H9 (cell line): ENCODE measurements around the gene NADSYN1. TPM values are rescaled to one million over a fixed set of nuclear protein-coding genes. Genes with fewer than 3 reads are reported as not detected.

Experiments
- DNase-seq: peaks from one replicate; pipeline ENCODE4 v3.0.0-alpha.2; 2017
- H2AFZ ChIP-seq: one replicate; pipeline ENCODE4 v1.6.1; 2013; ENCODE audit warnings: mild to moderate bottlenecking, low read length, control low read depth, moderate library complexity
- H2AK5ac ChIP-seq: 2 replicates; pipeline ENCODE4 v1.6.1; 2013; ENCODE audit warnings: low read length, control low read depth, mixed read lengths; ENCODE audit not compliant: insufficient read length
- H2BK120ac ChIP-seq: one replicate; pipeline ENCODE4 v1.6.1; 2013; ENCODE audit warnings: low read depth, mild to moderate bottlenecking, low read length, control low read depth, inconsistent platforms; ENCODE audit not compliant: poor library complexity, severe bottlenecking
- H2BK12ac ChIP-seq: 2 replicates; pipeline ENCODE4 v1.6.1; 2013; ENCODE audit warnings: low read length, control low read depth, mixed read lengths, low read depth; ENCODE audit not compliant: insufficient read length
- H2BK15ac ChIP-seq: 2 replicates; pipeline ENCODE4 v1.6.1; 2013; ENCODE audit warnings: low read depth, low read length, control low read depth
- H2BK20ac ChIP-seq: one replicate; pipeline ENCODE4 v1.6.1; 2013; ENCODE audit warnings: low read depth, mild to moderate bottlenecking, low read length, control low read depth, inconsistent platforms; ENCODE audit not compliant: poor library complexity, severe bottlenecking
- H2BK5ac ChIP-seq: 2 replicates; pipeline ENCODE4 v1.6.1; 2013; ENCODE audit warnings: low read length, control low read depth, mixed read lengths; ENCODE audit not compliant: insufficient read length
- H3K14ac ChIP-seq: 2 replicates; pipeline ENCODE4 v1.6.1; 2013; ENCODE audit warnings: low read length, control low read depth; ENCODE audit not compliant: insufficient read depth
- H3K18ac ChIP-seq: 2 replicates; pipeline ENCODE4 v1.6.1; 2013; ENCODE audit warnings: low read depth, mild to moderate bottlenecking, mixed read lengths, low read length, control low read depth; ENCODE audit not compliant: insufficient read length
- H3K23ac ChIP-seq: 2 replicates; pipeline ENCODE4 v1.6.1; 2013; ENCODE audit warnings: low read length, control low read depth, mixed read lengths, low read depth; ENCODE audit not compliant: insufficient read length
- H3K23me2 ChIP-seq: 2 replicates; pipeline ENCODE4 v1.6.1; 2013; ENCODE audit warnings: low read depth, mild to moderate bottlenecking, mixed read lengths, low read length, control low read depth; ENCODE audit not compliant: insufficient read length, poor library complexity, severe bottlenecking
- H3K27ac ChIP-seq: 2 replicates; pipeline ENCODE4 v1.5.1; 2013; ENCODE audit warnings: low read length, control low read depth, mixed read lengths, low read depth; ENCODE audit not compliant: insufficient read length
- H3K27me3 ChIP-seq: 2 replicates; pipeline ENCODE4 v1.6.1; 2013; ENCODE audit warnings: low read length, control low read depth, inconsistent platforms; ENCODE audit not compliant: insufficient read depth
- H3K4ac ChIP-seq: 2 replicates; pipeline ENCODE4 v1.6.1; 2013; ENCODE audit warnings: low read depth, mild to moderate bottlenecking, control low read depth, inconsistent platforms, low read length, moderate library complexity
- H3K4me1 ChIP-seq: 2 replicates; pipeline ENCODE4 v1.6.1; 2013; ENCODE audit warnings: low read length, control low read depth, inconsistent platforms; ENCODE audit not compliant: insufficient read depth
- H3K4me2 ChIP-seq: 2 replicates; pipeline ENCODE4 v1.6.1; 2013; ENCODE audit warnings: low read length, control low read depth, mixed read lengths; ENCODE audit not compliant: insufficient read length, insufficient read depth
- H3K56ac ChIP-seq: 2 replicates; pipeline ENCODE4 v1.6.1; 2013; ENCODE audit warnings: low read depth, mild to moderate bottlenecking, mixed read lengths, low read length, control low read depth; ENCODE audit not compliant: insufficient read length
- H3K79me1 ChIP-seq: 2 replicates; pipeline ENCODE4 v1.6.1; 2013; ENCODE audit warnings: low read depth, mild to moderate bottlenecking, moderate library complexity, low read length, control low read depth, inconsistent platforms; ENCODE audit not compliant: insufficient read depth, poor library complexity, severe bottlenecking
- H3K79me2 ChIP-seq: 2 replicates; pipeline ENCODE4 v1.6.1; 2013; ENCODE audit warnings: low read length, control low read depth, inconsistent platforms; ENCODE audit not compliant: insufficient read depth
- H3K9ac ChIP-seq: 2 replicates; pipeline ENCODE4 v1.6.1; 2013; ENCODE audit warnings: low read length, control low read depth, mixed read lengths; ENCODE audit not compliant: insufficient read length; ENCODE audit errors: extremely low read depth
- H3K9me3 ChIP-seq: one replicate; pipeline ENCODE4 v1.6.1; 2013; ENCODE audit warnings: low read depth, low read length, inconsistent platforms; ENCODE audit not compliant: control insufficient read depth
- H3T11ph ChIP-seq: one replicate; pipeline ENCODE4 v1.6.1; 2013; ENCODE audit warnings: mild to moderate bottlenecking, low read length, control low read depth, inconsistent platforms
- H4K20me1 ChIP-seq: one replicate; pipeline ENCODE4 v1.6.1; 2013; ENCODE audit not compliant: control insufficient read depth, insufficient read length, insufficient read depth
- H4K5ac ChIP-seq: 2 replicates; pipeline ENCODE4 v1.6.1; 2013; ENCODE audit warnings: low read depth, mild to moderate bottlenecking, mixed read lengths, low read length, control low read depth; ENCODE audit not compliant: insufficient read length
- H4K8ac ChIP-seq: replicated peaks from 2 replicates; pipeline ENCODE4 v1.6.1; 2013; ENCODE audit warnings: low read length, control low read depth, mixed read lengths, low read depth; ENCODE audit not compliant: insufficient read length
- H4K91ac ChIP-seq: 2 replicates; pipeline ENCODE4 v1.6.1; 2013; ENCODE audit warnings: low read depth, mild to moderate bottlenecking, moderate library complexity, mixed read lengths, low read length, control low read depth; ENCODE audit not compliant: insufficient read length
- H3K27ac Mint-ChIP-seq, 3 experiments: 2 replicates in 2 of 3; 3 replicates in 1 of 3; pipeline ENCODE4 v1.8.0; 2020 to 2021; ENCODE audit warnings: mixed read lengths in 3 of 3, mild to moderate bottlenecking in 1 of 3, moderate library complexity in 1 of 3
- H3K27me3 Mint-ChIP-seq: 2 replicates; pipeline ENCODE4 v1.8.0; 2021; ENCODE audit warnings: low read depth, mild to moderate bottlenecking, moderate library complexity, mixed read lengths
- H3K36me3 Mint-ChIP-seq, 3 experiments: 2 replicates in 2 of 3; 3 replicates in 1 of 3; pipeline ENCODE4 v1.8.0; 2020 to 2021; ENCODE audit warnings: low read depth in 3 of 3, mixed read lengths in 3 of 3; ENCODE audit not compliant: insufficient read depth in 1 of 3
- H3K4me1 Mint-ChIP-seq, 2 experiments: 2 replicates each; pipeline ENCODE4 v1.8.0; 2020; ENCODE audit warnings: mixed read lengths in 2 of 2
- H3K4me3 Mint-ChIP-seq, 2 experiments: 2 replicates in 1 of 2; 3 replicates in 1 of 2; pipeline ENCODE4 v1.8.0; 2020 to 2021; ENCODE audit warnings: mild to moderate bottlenecking in 2 of 2, mixed read lengths in 2 of 2, moderate library complexity in 1 of 2
- H3K9me3 Mint-ChIP-seq, 2 experiments: 2 replicates in 1 of 2; 3 replicates in 1 of 2; pipeline ENCODE4 v1.8.0; 2020; ENCODE audit warnings: mild to moderate bottlenecking in 2 of 2, mixed read lengths in 2 of 2, moderate library complexity in 1 of 2
- WGBS: extraction: QIAGEN DNeasy Blood & Tissue Kit; methylation state at CpG from one replicate; pipeline ENCODE4 v1.1.7; 2013; ENCODE audit warnings: missing lambda C conversion rate, low lambda C conversion rate, mixed read lengths; ENCODE audit not compliant: insufficient read length; ENCODE audit errors: extremely low coverage; 5-methylcytosine and 5-hydroxymethylcytosine counted together
- total RNA-seq: library from RNA; stranded (reverse); gene quantifications from 2 replicates; pipeline ENCODE4 v1.2.1, GENCODE V29; 2021
- TF ChIP-seq, protein P1 (sequence below): fragments of 200-600 bp; sonication (generic); conservative IDR thresholded peaks from 3 replicates; pipeline ENCODE4 v1.8.0; 2021; ENCODE audit warnings: antibody characterized with exemption, mild to moderate bottlenecking

NADSYN1 gene
- total RNA-seq, 1 experiment from 2014 or later = 44.2 TPM

DNA sequence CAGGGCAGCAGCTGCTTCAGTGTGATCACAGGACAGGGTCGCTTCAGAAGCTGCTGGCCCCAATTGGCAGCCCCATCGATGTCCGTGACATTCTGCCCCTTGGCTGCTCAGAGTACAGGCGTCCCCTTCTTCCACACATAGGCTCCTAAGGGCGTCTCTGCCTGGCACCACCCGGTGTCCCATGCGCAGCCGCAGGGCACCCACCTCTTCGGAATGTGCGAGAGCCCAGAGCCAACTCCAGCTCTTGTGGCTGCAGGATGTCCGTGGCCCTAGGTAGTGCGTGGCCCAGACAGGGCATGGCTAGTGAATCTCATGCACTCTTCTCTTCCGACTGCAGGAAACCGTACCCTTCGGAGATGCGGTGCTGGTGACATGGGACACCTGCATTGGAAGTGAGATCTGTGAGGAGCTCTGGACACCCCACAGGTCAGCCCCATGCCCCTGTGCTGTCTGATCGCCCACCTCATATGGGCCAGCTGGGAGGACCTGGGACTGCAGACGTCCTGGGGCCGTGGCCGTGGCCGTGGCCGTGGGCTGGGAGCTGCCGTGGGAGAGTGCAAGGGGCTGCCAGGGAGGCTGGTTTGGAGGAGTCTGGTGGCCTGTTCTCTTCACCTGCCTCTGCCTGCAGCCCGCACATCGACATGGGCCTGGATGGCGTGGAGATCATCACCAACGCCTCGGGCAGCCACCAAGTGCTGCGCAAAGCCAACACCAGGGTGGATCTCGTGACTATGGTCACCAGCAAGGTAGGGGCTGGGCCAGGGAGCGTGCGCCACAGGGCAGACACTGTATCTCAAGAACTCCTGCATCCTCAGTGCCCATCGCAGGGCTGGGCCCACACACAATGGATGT is 20.2 kb downstream of the NADSYN1 start:
- Histone ChIP-seq H2AK5ac (no peak overlapping the region), H3K4me1 (no peaks in the 10 kb centered on the region), H4K8ac (no peak overlapping the region), H3K23me2 (no peaks in the 10 kb centered on the region), H3K79me2 (no peaks in the 10 kb centered on the region), H2BK120ac (no peak overlapping the region), H3K9me3 (peaks cover 11% of the 10 kb centered on the region), H2BK12ac (no peak overlapping the region), H3K23ac (no peak overlapping the region), H3K4me2 (no peak overlapping the region), H4K20me1 (no peaks in the 10 kb centered on the region), H3K56ac (no peak overlapping the region), H3T11ph (no peak overlapping the region), H3K9ac (no peak overlapping the region), H3K18ac (no peak overlapping the region), H3K4ac (no peak overlapping the region), H3K14ac (no peak overlapping the region), H3K27ac (no peak overlapping the region), H2BK20ac (no peak overlapping the region), H3K79me1 (no peaks in the 10 kb centered on the region), H4K91ac (no peak overlapping the region), H4K5ac (no peak overlapping the region), H2BK5ac (no peak overlapping the region), H3K27me3 (no peaks in the 10 kb centered on the region), H2AFZ (no peak overlapping the region), H2BK15ac (no peak overlapping the region)
- no peak for DNase-seq
- no CpG with 5 or more reads among the region's 33 CpGs for WGBS
- Mint-ChIP-seq H3K27ac (no peak overlapping the region), H3K4me1 (peaks cover 9 to 14% of the 10 kb centered on the region in 2 experiments), H3K27me3 (no peaks in the 10 kb centered on the region), H3K4me3 (no peak overlapping the region), H3K36me3 (peaks cover 24 to 62% (median 42%) of the 10 kb centered on the region in 3 experiments; a peak in 6 of 7 replicates), H3K9me3 (peaks cover 11 to 15% of the 10 kb centered on the region in 2 experiments)
- TF ChIP-seq, protein P1, sequence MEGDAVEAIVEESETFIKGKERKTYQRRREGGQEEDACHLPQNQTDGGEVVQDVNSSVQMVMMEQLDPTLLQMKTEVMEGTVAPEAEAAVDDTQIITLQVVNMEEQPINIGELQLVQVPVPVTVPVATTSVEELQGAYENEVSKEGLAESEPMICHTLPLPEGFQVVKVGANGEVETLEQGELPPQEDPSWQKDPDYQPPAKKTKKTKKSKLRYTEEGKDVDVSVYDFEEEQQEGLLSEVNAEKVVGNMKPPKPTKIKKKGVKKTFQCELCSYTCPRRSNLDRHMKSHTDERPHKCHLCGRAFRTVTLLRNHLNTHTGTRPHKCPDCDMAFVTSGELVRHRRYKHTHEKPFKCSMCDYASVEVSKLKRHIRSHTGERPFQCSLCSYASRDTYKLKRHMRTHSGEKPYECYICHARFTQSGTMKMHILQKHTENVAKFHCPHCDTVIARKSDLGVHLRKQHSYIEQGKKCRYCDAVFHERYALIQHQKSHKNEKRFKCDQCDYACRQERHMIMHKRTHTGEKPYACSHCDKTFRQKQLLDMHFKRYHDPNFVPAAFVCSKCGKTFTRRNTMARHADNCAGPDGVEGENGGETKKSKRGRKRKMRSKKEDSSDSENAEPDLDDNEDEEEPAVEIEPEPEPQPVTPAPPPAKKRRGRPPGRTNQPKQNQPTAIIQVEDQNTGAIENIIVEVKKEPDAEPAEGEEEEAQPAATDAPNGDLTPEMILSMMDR = no peak
